Right atrium auricular region (tissue), 2 donors: ENCODE measurements around the gene HCFC1R1. TPM values are rescaled to one million over a fixed set of nuclear protein-coding genes. Genes with fewer than 3 reads are reported as not detected.

Experiments used
- DNase-seq: peaks from one replicate; pipeline ENCODE4 v3.0.0-alpha.2; 2019; ENCODE audit warnings: low spot score
- H3K27ac ChIP-seq, 2 donors: fragments of 200-600 bp; sonication (generic); 1 replicate in 1 of 2; 2 replicates in 1 of 2; pipeline ENCODE4 v1.5.1; 2016 to 2019
- H3K27me3 ChIP-seq, 2 donors: fragments of 200-600 bp; sonication (generic); one replicate each; pipeline versions ENCODE4 v1.5.1 to v1.6.0; 2017 to 2019
- H3K36me3 ChIP-seq: fragments of 200-600 bp; sonication (generic); one replicate; pipeline ENCODE4 v1.5.1; 2016
- H3K4me1 ChIP-seq, 2 donors: fragments of 200-600 bp; sonication (generic); one replicate each; pipeline versions ENCODE4 v1.5.1 to v1.6.0; 2017 to 2019
- H3K4me3 ChIP-seq, 2 donors: fragments of 200-600 bp; sonication (generic); 1 replicate in 1 of 2; 2 replicates in 1 of 2; pipeline ENCODE4 v1.5.1; 2017 to 2019; ENCODE audit warnings: mild to moderate bottlenecking in 1 of 2, moderate library complexity in 1 of 2
- H3K9me3 ChIP-seq, 2 donors: fragments of 200-600 bp; sonication (generic); one replicate each; pipeline ENCODE4 v1.5.1; 2019
- total RNA-seq, 2 donors: library from RNA; depleted of rRNA; stranded (reverse); fragments of >200 nt; gene quantifications; one replicate each; pipeline ENCODE4 v1.1.0, GENCODE V29; 2016
- TF ChIP-seq, protein P1 (sequence below), 2 donors: fragments of 200-600 bp; sonication (generic); IDR thresholded peaks; one replicate each; pipeline ENCODE4 v1.5.1; 2019; ENCODE audit warnings: antibody characterized with exemption in 2 of 2

Gene HCFC1R1
- total RNA-seq, 2 donors from 2014 or later, result 22.5 to 33.1 TPM

DNA sequence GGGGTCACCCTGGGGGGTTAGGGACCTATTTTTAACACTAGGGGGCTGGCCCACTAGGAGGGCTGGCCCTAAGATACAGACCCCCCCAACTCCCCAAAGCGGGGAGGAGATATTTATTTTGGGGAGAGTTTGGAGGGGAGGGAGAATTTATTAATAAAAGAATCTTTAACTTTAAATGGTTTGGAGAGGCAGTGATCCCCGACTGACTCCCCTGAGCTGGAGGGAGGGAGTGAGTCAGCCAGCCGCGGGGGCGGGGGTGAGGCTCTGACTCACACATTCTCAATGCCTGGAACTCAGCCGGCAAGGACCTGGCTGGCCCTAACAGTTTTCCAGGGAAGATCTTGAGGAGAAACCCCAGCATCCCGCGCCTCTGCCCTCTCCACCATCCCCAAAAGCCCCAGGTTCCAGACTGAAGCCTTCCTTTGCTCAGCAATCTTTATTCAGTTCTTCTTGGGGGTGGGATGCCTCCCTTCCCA, 1.5 kb downstream of the HCFC1R1 start:
- DNase-seq, result peak; percentile 97
- Histone ChIP-seq H3K27me3 (peaks cover 0 to 11% of the 10 kb centered on the region in 2 donors), H3K4me1 (peaks cover 0 to 56% of the 10 kb centered on the region in 2 donors), H3K9me3 (no peaks in the 10 kb centered on the region), H3K27ac (peak overlapping the region; percentile 95 to 99), H3K36me3 (peaks cover 11% of the 10 kb centered on the region), H3K4me3 (peak overlapping the region; percentile 74 to 94)
- TF ChIP-seq, protein P1, sequence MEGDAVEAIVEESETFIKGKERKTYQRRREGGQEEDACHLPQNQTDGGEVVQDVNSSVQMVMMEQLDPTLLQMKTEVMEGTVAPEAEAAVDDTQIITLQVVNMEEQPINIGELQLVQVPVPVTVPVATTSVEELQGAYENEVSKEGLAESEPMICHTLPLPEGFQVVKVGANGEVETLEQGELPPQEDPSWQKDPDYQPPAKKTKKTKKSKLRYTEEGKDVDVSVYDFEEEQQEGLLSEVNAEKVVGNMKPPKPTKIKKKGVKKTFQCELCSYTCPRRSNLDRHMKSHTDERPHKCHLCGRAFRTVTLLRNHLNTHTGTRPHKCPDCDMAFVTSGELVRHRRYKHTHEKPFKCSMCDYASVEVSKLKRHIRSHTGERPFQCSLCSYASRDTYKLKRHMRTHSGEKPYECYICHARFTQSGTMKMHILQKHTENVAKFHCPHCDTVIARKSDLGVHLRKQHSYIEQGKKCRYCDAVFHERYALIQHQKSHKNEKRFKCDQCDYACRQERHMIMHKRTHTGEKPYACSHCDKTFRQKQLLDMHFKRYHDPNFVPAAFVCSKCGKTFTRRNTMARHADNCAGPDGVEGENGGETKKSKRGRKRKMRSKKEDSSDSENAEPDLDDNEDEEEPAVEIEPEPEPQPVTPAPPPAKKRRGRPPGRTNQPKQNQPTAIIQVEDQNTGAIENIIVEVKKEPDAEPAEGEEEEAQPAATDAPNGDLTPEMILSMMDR (IDR thresholded peaks at IDR 0.05), result no peak

GRCh38 chr16:3021449-3022207, 2.1 kb downstream of the HCFC1R1 start:
- Histone ChIP-seq H3K9me3 (no peaks in the 10 kb centered on the region), H3K27ac (peak overlapping the region; percentile 95 to 99), H3K27me3 (peaks cover 0 to 11% of the 10 kb centered on the region in 2 donors), H3K4me3 (peak overlapping the region; percentile 74 to 94), H3K36me3 (peaks cover 5% of the 10 kb centered on the region), H3K4me1 (peaks cover 0 to 56% of the 10 kb centered on the region in 2 donors)
- peak; percentile 80 for DNase-seq
- TF ChIP-seq, protein P1 (IDR thresholded peaks at IDR 0.05), result peak in 1 of 2 donors; percentile 45

- Histone ChIP-seq H3K27me3 (peaks cover 0 to 11% of the 10 kb centered on the region in 2 donors), H3K27ac (peak overlapping the region; percentile 95 to 99), H3K36me3 (no peaks in the 10 kb centered on the region), H3K4me1 (peaks cover 0 to 56% of the 10 kb centered on the region in 2 donors), H3K9me3 (no peaks in the 10 kb centered on the region), H3K4me3 (peak overlapping the region; percentile 74 to 94)
- DNase-seq, result peak; percentile 85
- TF ChIP-seq, protein P1 (IDR thresholded peaks at IDR 0.05), result no peak
Measured at GRCh38 chr16:3020604-3021448, 2.9 kb downstream of the HCFC1R1 start.

GRCh38 chr16:3020247-3020603, 3.5 kb downstream of the HCFC1R1 start, which contains the start of gene TNFRSF12A:
TSS of gene TNFRSF12A (plus strand) at chr16:3020368. CDS start at chr16:3020398, 30 bp downstream.
- Histone ChIP-seq H3K9me3 (no peaks in the 10 kb centered on the region), H3K4me3 (peak within 1 kb of the TSS; percentile 74 to 94), H3K27ac (peak within 1 kb of the TSS; percentile 95 to 99), H3K27me3 (peaks cover 0 to 11% of the 10 kb centered on the region in 2 donors), H3K36me3 (no peaks in the 10 kb centered on the region), H3K4me1 (peaks cover 0 to 56% of the 10 kb centered on the region in 2 donors)
- TF ChIP-seq, protein P1 (IDR thresholded peaks at IDR 0.05), result peak in 1 of 2 donors; percentile 26
- peak; percentile 86 for DNase-seq

DNA sequence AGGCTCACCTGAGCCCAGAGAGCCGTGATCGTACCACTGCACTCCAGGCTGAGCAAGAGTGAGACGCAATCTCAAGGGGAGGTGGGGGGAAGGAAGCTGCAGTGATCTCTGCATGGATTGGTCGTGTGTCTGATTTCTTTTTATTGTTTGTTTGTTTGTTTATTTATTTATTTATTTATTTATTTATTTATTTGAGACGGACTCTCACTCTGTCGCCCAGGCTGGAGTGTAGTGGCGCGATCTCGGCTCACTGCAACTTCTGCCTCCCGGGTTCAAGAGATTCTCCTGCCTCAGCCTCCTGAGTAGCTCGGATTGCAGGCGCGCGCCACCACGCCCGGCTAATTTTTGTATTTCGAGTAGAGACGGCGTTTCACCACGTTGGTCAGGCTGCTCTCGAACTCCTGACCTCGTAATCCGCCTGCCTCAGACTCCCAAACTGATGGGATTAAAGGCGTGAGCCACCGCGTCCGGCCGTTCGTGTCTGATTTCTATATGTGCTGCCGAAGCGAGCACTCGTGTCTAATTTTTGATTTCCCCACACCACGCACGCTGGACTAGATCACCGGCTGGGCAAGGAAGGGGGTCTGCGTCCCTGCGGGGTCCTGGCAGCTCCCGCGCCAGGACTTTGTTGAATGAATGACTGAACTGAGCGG, 4.0 kb downstream of the HCFC1R1 start:
- peaks cover 0 to 11% of the 10 kb centered on the region in 2 donors for H3K27me3 ChIP-seq
- H3K4me3 ChIP-seq, result peak overlapping the region; percentile 74 to 94
- no peaks in the 10 kb centered on the region for H3K36me3 ChIP-seq
- H3K9me3 ChIP-seq, result no peaks in the 10 kb centered on the region
- TF ChIP-seq, protein P1 (IDR thresholded peaks at IDR 0.05), result no peak
- peak overlapping the region in 1 of 2 donors; percentile 99 for H3K27ac ChIP-seq
- peaks cover 0 to 51% of the 10 kb centered on the region in 2 donors for H3K4me1 ChIP-seq
- no peak for DNase-seq
